Measurements from ENCODE around the gene PPP1R7. TPM values are rescaled to one million over a fixed set of nuclear protein-coding genes. Genes with fewer than 3 reads are reported as not detected.

Gene PPP1R7
- total RNA-seq, 4 donors from 2014 or later = 69.1 to 87.2 (median 73.7) TPM

GRCh38 chr2:241130316-241130715, 20.0 kb upstream of the PPP1R7 start:
- no peak overlapping the region for H3K27ac ChIP-seq (replicated peaks in 1 of 4)
- H3K4me1 ChIP-seq = no peaks in the 10 kb centered on the region
- TF ChIP-seq POLR2A (IDR thresholded peaks at IDR 0.05; ENCODE audit: low read depth) (no peak), POLR2AphosphoS5 (IDR thresholded peaks at IDR 0.05) (no peak), EP300 (IDR thresholded peaks at IDR 0.05) (no peak)
- TF ChIP-seq, protein P1, sequence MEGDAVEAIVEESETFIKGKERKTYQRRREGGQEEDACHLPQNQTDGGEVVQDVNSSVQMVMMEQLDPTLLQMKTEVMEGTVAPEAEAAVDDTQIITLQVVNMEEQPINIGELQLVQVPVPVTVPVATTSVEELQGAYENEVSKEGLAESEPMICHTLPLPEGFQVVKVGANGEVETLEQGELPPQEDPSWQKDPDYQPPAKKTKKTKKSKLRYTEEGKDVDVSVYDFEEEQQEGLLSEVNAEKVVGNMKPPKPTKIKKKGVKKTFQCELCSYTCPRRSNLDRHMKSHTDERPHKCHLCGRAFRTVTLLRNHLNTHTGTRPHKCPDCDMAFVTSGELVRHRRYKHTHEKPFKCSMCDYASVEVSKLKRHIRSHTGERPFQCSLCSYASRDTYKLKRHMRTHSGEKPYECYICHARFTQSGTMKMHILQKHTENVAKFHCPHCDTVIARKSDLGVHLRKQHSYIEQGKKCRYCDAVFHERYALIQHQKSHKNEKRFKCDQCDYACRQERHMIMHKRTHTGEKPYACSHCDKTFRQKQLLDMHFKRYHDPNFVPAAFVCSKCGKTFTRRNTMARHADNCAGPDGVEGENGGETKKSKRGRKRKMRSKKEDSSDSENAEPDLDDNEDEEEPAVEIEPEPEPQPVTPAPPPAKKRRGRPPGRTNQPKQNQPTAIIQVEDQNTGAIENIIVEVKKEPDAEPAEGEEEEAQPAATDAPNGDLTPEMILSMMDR (IDR thresholded peaks at IDR 0.05) = no peak
- H3K27me3 ChIP-seq = no peaks in the 10 kb centered on the region
- 89% methylated on average over 14 of the region's 16 CpGs for WGBS
- no peak for DNase-seq (ENCODE audit: extremely low spot score)
- H3K9me3 ChIP-seq = no peaks in the 10 kb centered on the region
- H3K4me3 ChIP-seq = no peak overlapping the region
- H3K36me3 ChIP-seq = peaks cover 0 to 5% (median 0%) of the 10 kb centered on the region in 4 donors
- intact Hi-C loops (cut with DNase I) = no loop called here

DNA sequence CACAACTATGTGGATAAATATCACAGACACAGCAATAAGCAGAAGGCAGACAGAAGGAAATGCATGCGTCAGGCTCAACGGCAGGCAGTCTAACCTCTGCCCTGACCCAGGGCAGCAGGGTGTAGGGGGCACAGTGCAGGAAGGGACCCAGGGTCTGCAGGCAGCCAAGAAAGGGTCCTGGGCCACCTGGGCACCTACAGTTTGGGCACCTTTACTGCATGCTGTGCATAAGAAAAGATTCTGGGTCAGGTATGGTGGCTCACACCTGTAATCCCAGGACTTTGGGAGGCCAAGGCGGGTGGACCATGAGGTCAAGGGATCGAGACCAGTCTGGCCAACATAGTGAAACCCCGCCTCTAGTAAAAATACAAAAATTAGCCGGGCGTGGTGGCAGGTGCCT, 18.7 kb upstream of the PPP1R7 start:
- TF ChIP-seq EP300 (IDR thresholded peaks at IDR 0.05) (no peak), POLR2A (IDR thresholded peaks at IDR 0.05; ENCODE audit: low read depth) (no peak), POLR2AphosphoS5 (IDR thresholded peaks at IDR 0.05) (no peak)
- TF ChIP-seq, protein P1 (IDR thresholded peaks at IDR 0.05) = no peak
- DNase-seq (ENCODE audit: extremely low spot score) = no peak
- 95% methylated on average over 7 of the region's 7 CpGs for WGBS

DNA sequence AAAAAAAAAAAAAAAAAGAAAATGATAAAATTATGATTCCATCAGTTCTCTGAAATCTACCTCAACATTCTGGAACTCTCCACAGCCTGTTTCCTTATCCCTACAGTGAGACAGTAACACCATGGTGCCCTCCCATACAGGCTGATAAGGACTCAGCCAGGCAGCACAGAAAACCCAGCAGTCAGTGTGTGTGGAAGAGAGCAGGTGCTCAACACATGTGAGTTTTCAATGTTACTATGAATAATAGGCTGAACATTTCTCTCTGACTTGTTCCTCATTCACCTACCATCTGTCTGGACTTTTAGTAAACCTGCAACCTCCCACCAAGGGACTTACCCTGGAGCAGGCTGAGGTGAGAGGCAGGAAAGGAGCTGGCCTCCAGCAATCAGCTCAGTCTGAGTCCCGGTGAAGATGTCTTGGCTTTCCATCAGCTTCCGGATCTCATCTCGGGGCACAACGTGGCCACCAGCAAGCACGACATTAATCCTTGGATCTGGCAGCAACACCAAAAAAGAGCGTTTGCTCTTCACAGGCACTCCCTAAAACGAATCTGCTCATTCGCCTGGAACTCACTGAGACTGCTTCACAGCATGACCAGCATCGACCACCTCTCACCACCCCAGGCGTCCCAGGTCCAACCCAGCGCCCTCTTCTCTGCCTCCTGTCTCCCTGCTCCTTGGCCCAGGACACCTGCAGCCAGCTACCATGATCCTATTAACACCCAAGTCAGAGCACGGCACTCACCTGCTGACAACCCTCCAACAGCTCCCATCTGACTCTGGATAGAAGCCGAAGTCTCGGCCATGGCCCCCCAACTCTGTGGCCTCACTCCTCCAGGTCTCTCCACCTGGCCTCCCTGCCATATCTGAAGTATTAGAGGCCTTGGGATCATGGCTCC, 17.5 kb upstream of the PPP1R7 start:
- no peaks in the 10 kb centered on the region for H3K4me1 ChIP-seq
- DNase-seq (ENCODE audit: extremely low spot score) = no peak
- 84% methylated on average over 14 of the region's 14 CpGs for WGBS
- no peaks in the 10 kb centered on the region for H3K27me3 ChIP-seq
- peaks cover 0 to 16% (median 5%) of the 10 kb centered on the region in 4 donors for H3K36me3 ChIP-seq
- intact Hi-C loops (cut with DNase I) = no loop called here
- no peaks in the 10 kb centered on the region for H3K9me3 ChIP-seq
- no peak for TF ChIP-seq POLR2A (IDR thresholded peaks at IDR 0.05; ENCODE audit: low read depth)
- TF ChIP-seq EP300 (IDR thresholded peaks at IDR 0.05) = no peak
- TF ChIP-seq, protein P1 (IDR thresholded peaks at IDR 0.05) = no peak
- no peak for TF ChIP-seq POLR2AphosphoS5 (IDR thresholded peaks at IDR 0.05)
- no peak overlapping the region for H3K4me3 ChIP-seq
- H3K27ac ChIP-seq (replicated peaks in 1 of 4) = no peak overlapping the region

More for the DNA sequence above, 18.7 kb upstream of the PPP1R7 start:
- Histone ChIP-seq H3K4me3 (no peak overlapping the region), H3K4me1 (no peaks in the 10 kb centered on the region), H3K27me3 (no peaks in the 10 kb centered on the region), H3K9me3 (no peaks in the 10 kb centered on the region), H3K36me3 (peaks cover 0 to 5% (median 0%) of the 10 kb centered on the region in 4 donors), H3K27ac (replicated peaks in 1 of 4) (no peak overlapping the region)
- intact Hi-C loops (cut with DNase I) = no loop called here

- Histone ChIP-seq H3K27ac (replicated peaks in 1 of 4) (no peak overlapping the region), H3K27me3 (no peaks in the 10 kb centered on the region), H3K4me3 (no peak overlapping the region), H3K4me1 (no peaks in the 10 kb centered on the region), H3K9me3 (no peaks in the 10 kb centered on the region), H3K36me3 (peaks cover 0 to 18% (median 6%) of the 10 kb centered on the region in 4 donors)
- intact Hi-C loops (cut with DNase I) = no loop called here
- DNase-seq (ENCODE audit: extremely low spot score) = no peak
- WGBS = 98% methylated on average over 10 of the region's 10 CpGs
- TF ChIP-seq EP300 (IDR thresholded peaks at IDR 0.05) (no peak), POLR2A (IDR thresholded peaks at IDR 0.05; ENCODE audit: low read depth) (no peak), POLR2AphosphoS5 (IDR thresholded peaks at IDR 0.05) (no peak)
- TF ChIP-seq, protein P1 (IDR thresholded peaks at IDR 0.05) = no peak
Observed at GRCh38 chr2:241133436-241133820, 16.8 kb upstream of the PPP1R7 start.

Data from esophagus muscularis mucosa (tissue), 4 donors.